GM12878 (cell line): Measurements from ENCODE around the gene ALG2. TPM values are rescaled to one million over a fixed set of nuclear protein-coding genes. Genes with fewer than 3 reads are reported as not detected.

ENCODE experiments used
- ATAC-seq: fragments of 200-7000 bp; cut with Tn5 transposase; 3 replicates; pipeline ENCODE4 v1.9.1; 2020; ENCODE audit warnings: mild to moderate bottlenecking, moderate library complexity
- BruUV-seq: library from RNA; stranded (reverse); fragments of 400-500 nt; replicated peaks from 2 replicates; lab custom pipeline; 2021; lab: Mats Ljungman, UMichigan
- CTCF ChIA-PET: fragments of 300-600 bp; sonication (Branson Sonifier 250); formaldehyde crosslinking; extraction: SDS; loops from one replicate; lab custom pipeline; 2021; ENCODE audit warnings: inconsistent platforms; lab: Yijun Ruan, JAX
- POLR2A ChIA-PET: fragments of 350-600 bp; formaldehyde crosslinking; extraction: SDS; loops from one replicate; lab custom pipeline; 2021; ENCODE audit warnings: inconsistent platforms; lab: Charles Lee
- RAD21 ChIA-PET: fragments of 300-600 bp; sonication (Branson Sonifier 250); formaldehyde crosslinking; loops from one replicate; lab custom pipeline; 2023; ENCODE audit warnings: antibody characterized with exemption; ENCODE audit not compliant: unreplicated experiment; lab: Charles Lee
- SMC1A ChIA-PET: fragments of 300-600 bp; sonication (Branson Sonifier 250); formaldehyde crosslinking; loops from one replicate; lab custom pipeline; 2023; ENCODE audit not compliant: unreplicated experiment, uncharacterized antibody; lab: Charles Lee
- DNase-seq: peaks from one replicate; pipeline ENCODE4 v3.0.0-alpha.2; 2011; ENCODE audit warnings: low read depth, low spot score
- FAIRE-seq: peaks from 3 replicates; lab custom pipeline; 2011; peaks lifted over from hg19 to GRCh38; lab: Jason Lieb, UNC
- H2AFZ ChIP-seq: 2 replicates; pipeline ENCODE4 v1.6.0; 2011; ENCODE audit warnings: low read depth, low read length, control low read depth; ENCODE audit not compliant: control insufficient read depth
- H3K27ac ChIP-seq: 2 replicates; pipeline ENCODE4 v1.5.1; 2011; ENCODE audit warnings: control low read depth; ENCODE audit not compliant: control insufficient read depth, insufficient read depth
- H3K27me3 ChIP-seq, 2 experiments: replicated peaks in 1 of 2; 2 replicates each; pipeline versions ENCODE4 v1.6.0 to v1.6.1; 2011; ENCODE audit warnings: low read length in 1 of 2; ENCODE audit not compliant: control insufficient read depth in 2 of 2, insufficient read depth in 2 of 2
- H3K36me3 ChIP-seq, 2 experiments: 2 replicates each; pipeline ENCODE4 v1.5.1; 2011; ENCODE audit warnings: low read length in 1 of 2; ENCODE audit not compliant: control insufficient read depth in 2 of 2, insufficient read depth in 2 of 2
- H3K4me1 ChIP-seq: 2 replicates; pipeline ENCODE4 v1.6.1; 2011; ENCODE audit warnings: mild to moderate bottlenecking, low read length, moderate library complexity, mixed read lengths; ENCODE audit not compliant: control insufficient read depth, insufficient read depth
- H3K4me2 ChIP-seq: 2 replicates; pipeline ENCODE4 v1.6.0; 2011; ENCODE audit warnings: control low read depth; ENCODE audit not compliant: control insufficient read depth, insufficient read depth
- H3K4me3 ChIP-seq: fragments of 200-600 bp; sonication (generic); 2 replicates; pipeline ENCODE4 v1.5.1; 2016
- H3K79me2 ChIP-seq: 2 replicates; pipeline ENCODE4 v1.6.0; 2011; ENCODE audit warnings: low read length; ENCODE audit not compliant: control insufficient read depth, insufficient read depth
- H3K9ac ChIP-seq: 2 replicates; pipeline ENCODE4 v1.8.0; 2011; ENCODE audit warnings: low read length, control low read depth, mixed read lengths; ENCODE audit not compliant: control insufficient read depth, insufficient read depth
- H3K9me3 ChIP-seq: replicated peaks from 3 replicates; pipeline ENCODE4 v1.5.1; 2011; ENCODE audit warnings: mild to moderate bottlenecking, low read length; ENCODE audit not compliant: control insufficient read depth, insufficient read depth
- H4K20me1 ChIP-seq: 2 replicates; pipeline ENCODE4 v1.6.0; 2011; ENCODE audit not compliant: control insufficient read depth, insufficient read depth
- BCL11A ChIP-seq: IDR thresholded peaks from 2 replicates; pipeline ENCODE4 v1.6.1; 2011; ENCODE audit warnings: low read depth, low read length
- CBX3 ChIP-seq: fragments of 200-600 bp; sonication (generic); IDR thresholded peaks from 2 replicates; pipeline ENCODE4 v1.6.1; 2016; ENCODE audit warnings: low read depth, borderline replicate concordance
- CHD1 ChIP-seq: IDR thresholded peaks from 2 replicates; pipeline ENCODE4 v1.6.1; 2012; ENCODE audit warnings: low read depth, low read length, improper control_type of control experiment
- EZH2 ChIP-seq: IDR thresholded peaks from 2 replicates; pipeline ENCODE4 v1.6.1; 2012; ENCODE audit warnings: low read depth, mild to moderate bottlenecking, control low read depth, inconsistent platforms, low read length, borderline replicate concordance; ENCODE audit not compliant: control insufficient read depth
- FOXM1 ChIP-seq: IDR thresholded peaks from 2 replicates; pipeline ENCODE4 v1.6.1; 2012; ENCODE audit warnings: low read depth, mild to moderate bottlenecking, inconsistent platforms, low read length, moderate library complexity
- GABPA ChIP-seq: IDR thresholded peaks from 2 replicates; pipeline ENCODE4 v1.6.1; 2014; ENCODE audit warnings: antibody characterized with exemption, low read depth, mild to moderate bottlenecking, inconsistent platforms
- HCFC1 ChIP-seq: fragments of 150-350 bp; IDR thresholded peaks from 2 replicates; pipeline ENCODE4 v1.6.1; 2014; ENCODE audit warnings: low read length
- IRF4 ChIP-seq: IDR thresholded peaks from 2 replicates; pipeline ENCODE4 v1.6.1; 2011; ENCODE audit warnings: low read depth, low read length
- JUND ChIP-seq: IDR thresholded peaks from 2 replicates; pipeline ENCODE4 v1.6.1; 2012; ENCODE audit warnings: low read depth, mild to moderate bottlenecking, low read length, improper control_type of control experiment, moderate library complexity
- KAT2A ChIP-seq: conservative IDR thresholded peaks from 2 replicates; pipeline ENCODE4 v1.6.1; 2011; ENCODE audit warnings: low read depth, low read length; ENCODE audit not compliant: control insufficient read depth
- MEF2B ChIP-seq: fragments of 450-650 bp; IDR thresholded peaks from 2 replicates; pipeline ENCODE4 v1.6.1; 2018; ENCODE audit warnings: mild to moderate bottlenecking, moderate library complexity; ENCODE audit not compliant: partially characterized antibody, poor library complexity, severe bottlenecking
- POU2F2 ChIP-seq: IDR thresholded peaks from 3 replicates; pipeline ENCODE4 v1.6.1; 2011; ENCODE audit warnings: low read depth, mild to moderate bottlenecking, low read length, borderline replicate concordance
- WRNIP1 ChIP-seq: IDR thresholded peaks from 2 replicates; pipeline ENCODE4 v1.6.1; 2011; ENCODE audit warnings: low read depth, low read length, improper control_type of control experiment, borderline replicate concordance
- WGBS: methylation state at CpG from one replicate; pipeline ENCODE4 v1.1.6; 2016; ENCODE audit warnings: low lambda C conversion rate; ENCODE audit not compliant: insufficient replicate concordance, insufficient coverage; ENCODE audit errors: missing lambda C conversion rate; 5-methylcytosine and 5-hydroxymethylcytosine counted together
- in situ Hi-C: fragments of 300-500 bp; cut with MboI; formaldehyde crosslinking; loops from 9 replicates; pipeline ENCODE4 v1.14.3; 2018; ENCODE audit warnings: mixed read lengths
- intact Hi-C: fragments of 100-400 bp; cut with micrococcal nuclease; formaldehyde crosslinking; loops from one replicate; pipeline ENCODE4 v1.14.2; 2022; ENCODE audit not compliant: unreplicated experiment
- polyA plus RNA-seq, 11 experiments: library from polyadenylated mRNA; depleted of rRNA in 4 of 11; unstranded in 6 of 11; stranded (reverse) in 5 of 11; fragments of >200 nt; fragmentation: Nextera tagmentation in 4 of 11; fragmentation: Illumina TruSeq in 1 of 11; extraction: Ambion mirVana in 4 of 11; extraction: Trizol in 1 of 11; gene quantifications; 1 replicate in 1 of 11; 2 replicates in 10 of 11; pipeline versions ENCODE4 v1.2.1 to v1.2.3, GENCODE V29; 2011 to 2016; ENCODE audit warnings: inconsistent platforms in 2 of 11, missing spikeins in 2 of 11, low read depth in 1 of 11
- total RNA-seq, 4 experiments: library from RNA; depleted of rRNA in 3 of 4; stranded (reverse); fragments of >200 nt in 3 of 4; fragmentation: Illumina TruSeq in 1 of 4; extraction: Trizol in 1 of 4; gene quantifications; 2 replicates each; pipeline versions ENCODE4 v1.2.1 to v1.2.3, GENCODE V29; 2013 to 2021
- TF ChIP-seq, protein P1 (sequence below): IDR thresholded peaks from 2 replicates; pipeline ENCODE4 v1.6.1; 2012; ENCODE audit warnings: low read depth, low read length, improper control_type of control experiment
- TF ChIP-seq, protein P2 (sequence below): fragments of 450-650 bp; IDR thresholded peaks from 2 replicates; pipeline ENCODE4 v1.6.1; 2016; ENCODE audit warnings: mild to moderate bottlenecking
- TF ChIP-seq, protein P3 (sequence below): fragments of 450-650 bp; IDR thresholded peaks from 2 replicates; pipeline ENCODE4 v1.6.1; 2018; ENCODE audit warnings: borderline replicate concordance, mild to moderate bottlenecking; ENCODE audit not compliant: partially characterized antibody

The ALG2 gene
- total and polyA plus RNA-seq, 10 of the 15 experiments (the other 5 are each of a cell fraction or from before 2014, with no cell fraction given): 8.8 to 52.5 (median 38.6) TPM

DNA sequence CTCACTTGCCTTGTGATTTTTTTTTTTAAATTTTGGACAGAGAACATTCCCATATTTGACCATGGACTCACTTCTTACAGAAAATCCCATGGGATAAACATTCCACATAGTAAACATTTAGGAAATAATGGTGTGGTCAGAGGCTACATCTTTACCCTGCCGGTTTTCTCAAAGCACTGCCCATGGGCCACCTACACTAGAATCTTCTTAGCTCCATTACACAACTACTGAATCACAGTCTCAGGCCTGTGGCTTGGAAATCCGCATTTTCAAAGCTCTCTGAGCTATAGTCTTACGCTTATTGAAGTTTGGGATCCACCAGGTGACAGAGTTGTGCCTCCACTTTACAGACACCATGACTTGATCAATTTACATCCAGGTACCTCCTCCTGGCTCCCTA is 39.4 kb downstream of the ALG2 start:
- RAD21 ChIA-PET: interaction anchor here (0.6 to 13.6 kb wide), 24 partner anchors 9 to 1142 kb away, joined by 3 to 147 read pairs (median 4); partner anchors contain the start of genes ALG2, SEC61B and TGFBR1
- DNase-seq: no peak
- H2AFZ ChIP-seq: no peak overlapping the region
- no peak overlapping the region for H3K4me2 ChIP-seq
- TF ChIP-seq BCL11A: no peak
- TF ChIP-seq, protein P1, sequence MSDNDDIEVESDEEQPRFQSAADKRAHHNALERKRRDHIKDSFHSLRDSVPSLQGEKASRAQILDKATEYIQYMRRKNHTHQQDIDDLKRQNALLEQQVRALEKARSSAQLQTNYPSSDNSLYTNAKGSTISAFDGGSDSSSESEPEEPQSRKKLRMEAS: no peak
- TF ChIP-seq EZH2: no peak
- no peak for TF ChIP-seq KAT2A
- TF ChIP-seq IRF4: no peak
- TF ChIP-seq CBX3: no peak
- no peak for TF ChIP-seq MEF2B
- no peak for TF ChIP-seq JUND
- TF ChIP-seq CHD1: no peak
- no peak for TF ChIP-seq HCFC1
- no peak for TF ChIP-seq GABPA
- TF ChIP-seq POU2F2: no peak
- TF ChIP-seq FOXM1: no peak
- TF ChIP-seq, protein P2, sequence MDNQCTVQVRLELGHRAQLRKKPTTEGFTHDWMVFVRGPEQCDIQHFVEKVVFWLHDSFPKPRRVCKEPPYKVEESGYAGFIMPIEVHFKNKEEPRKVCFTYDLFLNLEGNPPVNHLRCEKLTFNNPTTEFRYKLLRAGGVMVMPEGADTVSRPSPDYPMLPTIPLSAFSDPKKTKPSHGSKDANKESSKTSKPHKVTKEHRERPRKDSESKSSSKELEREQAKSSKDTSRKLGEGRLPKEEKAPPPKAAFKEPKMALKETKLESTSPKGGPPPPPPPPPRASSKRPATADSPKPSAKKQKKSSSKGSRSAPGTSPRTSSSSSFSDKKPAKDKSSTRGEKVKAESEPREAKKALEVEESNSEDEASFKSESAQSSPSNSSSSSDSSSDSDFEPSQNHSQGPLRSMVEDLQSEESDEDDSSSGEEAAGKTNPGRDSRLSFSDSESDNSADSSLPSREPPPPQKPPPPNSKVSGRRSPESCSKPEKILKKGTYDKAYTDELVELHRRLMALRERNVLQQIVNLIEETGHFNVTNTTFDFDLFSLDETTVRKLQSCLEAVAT: no peak
- TF ChIP-seq, protein P3, sequence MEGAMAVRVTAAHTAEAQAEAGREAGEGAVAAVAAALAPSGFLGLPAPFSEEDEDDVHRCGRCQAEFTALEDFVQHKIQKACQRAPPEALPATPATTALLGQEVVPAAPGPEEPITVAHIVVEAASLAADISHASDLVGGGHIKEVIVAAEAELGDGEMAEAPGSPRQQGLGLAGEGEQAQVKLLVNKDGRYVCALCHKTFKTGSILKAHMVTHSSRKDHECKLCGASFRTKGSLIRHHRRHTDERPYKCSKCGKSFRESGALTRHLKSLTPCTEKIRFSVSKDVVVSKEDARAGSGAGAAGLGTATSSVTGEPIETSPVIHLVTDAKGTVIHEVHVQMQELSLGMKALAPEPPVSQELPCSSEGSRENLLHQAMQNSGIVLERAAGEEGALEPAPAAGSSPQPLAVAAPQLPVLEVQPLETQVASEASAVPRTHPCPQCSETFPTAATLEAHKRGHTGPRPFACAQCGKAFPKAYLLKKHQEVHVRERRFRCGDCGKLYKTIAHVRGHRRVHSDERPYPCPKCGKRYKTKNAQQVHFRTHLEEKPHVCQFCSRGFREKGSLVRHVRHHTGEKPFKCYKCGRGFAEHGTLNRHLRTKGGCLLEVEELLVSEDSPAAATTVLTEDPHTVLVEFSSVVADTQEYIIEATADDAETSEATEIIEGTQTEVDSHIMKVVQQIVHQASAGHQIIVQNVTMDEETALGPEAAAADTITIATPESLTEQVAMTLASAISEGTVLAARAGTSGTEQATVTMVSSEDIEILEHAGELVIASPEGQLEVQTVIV: no peak
- no peak for TF ChIP-seq WRNIP1
- TF ChIP-seq, all 136 proteins: peak for 0
- WGBS: 65% methylated on average over 3 of the region's 3 CpGs
- intact Hi-C loops (loop anchor here (5.0 to 10.0 kb wide), 9 partner anchors 55 to 1252 kb away; partner anchors contain the start of genes ERP44 and INVS), in situ Hi-C loops (loop anchor here (5.0 to 10.0 kb wide), 5 partner anchors 50 to 1142 kb away; no protein-coding TSS in a partner anchor)
- BruUV-seq: no TSS peak
- no peaks in the 10 kb centered on the region for H4K20me1 ChIP-seq
- H3K27me3 ChIP-seq: no peaks in the 10 kb centered on the region
- no peaks in the 10 kb centered on the region for H3K79me2 ChIP-seq
- H3K4me1 ChIP-seq: peaks cover 70% of the 10 kb centered on the region
- FAIRE-seq (no peak), ATAC-seq (no peak)
- H3K36me3 ChIP-seq: no peaks in the 10 kb centered on the region
- ChIA-PET SMC1A (interaction anchor here (0.6 to 12.4 kb wide), 28 partner anchors 9 to 1034 kb away, joined by 3 to 189 read pairs (median 4); partner anchors contain the start of genes ALG2, NR4A3 and SEC61B), POLR2A (interaction anchor here (0.6 to 2.4 kb wide), 10 partner anchors 11 to 84 kb away, joined by 3 to 11 read pairs (median 5); partner anchors contain the start of genes ALG2 and SEC61B), CTCF (interaction anchor here (0.6 to 9.3 kb wide), 19 partner anchors 9 to 1256 kb away, joined by 3 to 131 read pairs (median 4); no protein-coding TSS in a partner anchor)
- H3K27ac ChIP-seq: peak overlapping the region; percentile 84
- H3K4me3 ChIP-seq: no peak overlapping the region
- no peak overlapping the region for H3K9ac ChIP-seq
- no peaks in the 10 kb centered on the region for H3K9me3 ChIP-seq
